SK-N-SH (cell line): ENCODE results near the gene CPEB3. TPM values are rescaled to one million over a fixed set of nuclear protein-coding genes. Genes with fewer than 3 reads are reported as not detected.
"Not testable (repeated sequence)": the region's sequence is repeated elsewhere in the genome, so short reads cannot be mapped to it uniquely, and the experiment has no call there.

Experiments
- CTCF ChIA-PET: fragments of 300-600, 350-600 bp; formaldehyde crosslinking; extraction: SDS; loops from one replicate; lab custom pipeline; 2021; lab: Yijun Ruan, JAX
- POLR2A ChIA-PET: fragments of 350-600 bp; sonication (Branson Sonifier 250); formaldehyde crosslinking; extraction: SDS; loops from one replicate; lab custom pipeline; 2020; ENCODE audit warnings: antibody characterized with exemption, inconsistent platforms; lab: Yijun Ruan, JAX
- DNase-seq: peaks from one replicate; pipeline ENCODE4 v3.0.0; 2012
- H2AFZ ChIP-seq: fragments of 200-600 bp; sonication (generic); 2 replicates; pipeline ENCODE4 v1.8.1; 2016; ENCODE audit warnings: antibody characterized with exemption, mild to moderate bottlenecking, low read depth
- H3F3A ChIP-seq: fragments of 200-600 bp; sonication (generic); replicated peaks from 2 replicates; pipeline ENCODE3; 2016; ENCODE audit warnings: antibody characterized with exemption, mild to moderate bottlenecking; ENCODE audit not compliant: insufficient read depth
- H3K27ac ChIP-seq, 2 experiments: fragments of 200-500 bp in 1 of 2; fragments of 200-600 bp in 1 of 2; sonication (Bioruptor generic) in 1 of 2; sonication (generic), shearing (Covaris generic) in 1 of 2; 2 replicates each; pipeline versions ENCODE4 v1.5.1 to v1.6.1; 2014 to 2016; ENCODE audit warnings: low read depth in 2 of 2, inconsistent platforms in 1 of 2, low read length in 1 of 2, mild to moderate bottlenecking in 1 of 2, mixed read lengths in 1 of 2
- H3K27me3 ChIP-seq: fragments of 200-600 bp; sonication (generic), shearing (Covaris generic); 2 replicates; pipeline ENCODE4 v1.6.1; 2016; ENCODE audit warnings: mixed run types; ENCODE audit not compliant: insufficient read depth
- H3K36me3 ChIP-seq, 2 experiments: fragments of 200-500 bp in 1 of 2; fragments of 200-600 bp in 1 of 2; sonication (Bioruptor generic) in 1 of 2; sonication (generic) in 1 of 2; replicated peaks in 1 of 2; 2 replicates each; pipeline versions ENCODE3 to v1.5.1; 2014 to 2016; ENCODE audit warnings: low read length in 1 of 2, mild to moderate bottlenecking in 1 of 2; ENCODE audit not compliant: insufficient read depth in 2 of 2, control insufficient read depth in 1 of 2
- H3K4me1 ChIP-seq, 2 experiments: fragments of 200-500 bp in 1 of 2; fragments of 200-600 bp in 1 of 2; sonication (Bioruptor generic) in 1 of 2; sonication (generic), shearing (Covaris generic) in 1 of 2; 2 replicates each; pipeline versions ENCODE4 v1.5.1 to v1.6.1; 2014 to 2016; ENCODE audit warnings: low read depth in 1 of 2, low read length in 1 of 2, mixed run types in 1 of 2; ENCODE audit not compliant: insufficient read depth in 2 of 2, control insufficient read depth in 1 of 2
- H3K4me2 ChIP-seq: fragments of 200-600 bp; sonication (generic), shearing (Covaris generic); 2 replicates; pipeline ENCODE4 v1.6.1; 2017; ENCODE audit warnings: mixed run types
- H3K4me3 ChIP-seq, 2 experiments: fragments of 200-500 bp in 1 of 2; fragments of 200-600 bp in 1 of 2; sonication (Bioruptor generic) in 1 of 2; sonication (generic), shearing (Covaris generic) in 1 of 2; 2 replicates each; pipeline versions ENCODE4 v1.5.1 to v1.8.1; 2014 to 2016; ENCODE audit warnings: low read depth in 2 of 2, inconsistent platforms in 1 of 2, low read length in 1 of 2, mild to moderate bottlenecking in 1 of 2, mixed read lengths in 1 of 2, moderate library complexity in 1 of 2
- H3K79me2 ChIP-seq: fragments of 200-600 bp; sonication (generic); 2 replicates; pipeline ENCODE4 v1.8.1; 2017; ENCODE audit warnings: mild to moderate bottlenecking; ENCODE audit not compliant: insufficient read depth
- H3K9ac ChIP-seq: fragments of 200-600 bp; sonication (generic); 2 replicates; pipeline ENCODE4 v1.6.1; 2017; ENCODE audit warnings: mixed run types
- H3K9me2 ChIP-seq: fragments of 200-600 bp; sonication (generic); 2 replicates; pipeline ENCODE4 v1.6.1; 2017; ENCODE audit warnings: mixed run types
- H3K9me3 ChIP-seq: fragments of 200-600 bp; sonication (generic); 2 replicates; pipeline ENCODE4 v1.6.1; 2017; ENCODE audit warnings: mixed run types, mild to moderate bottlenecking, moderate library complexity
- H4K20me1 ChIP-seq: fragments of 200-600 bp; sonication (generic); 2 replicates; pipeline ENCODE4 v1.6.1; 2017; ENCODE audit warnings: mild to moderate bottlenecking, mixed run types; ENCODE audit not compliant: insufficient read depth
- FOSL2 ChIP-seq: IDR thresholded peaks from 2 replicates; pipeline ENCODE4 v1.4.0; 2012; ENCODE audit warnings: low read depth, mild to moderate bottlenecking, moderate library complexity, borderline replicate concordance
- FOXM1 ChIP-seq: IDR thresholded peaks from 2 replicates; pipeline ENCODE4 v1.4.0; 2012; ENCODE audit warnings: low read depth, mild to moderate bottlenecking
- GABPA ChIP-seq: IDR thresholded peaks from 2 replicates; pipeline ENCODE4 v1.4.0; 2012; ENCODE audit warnings: low read depth, mild to moderate bottlenecking
- MEF2A ChIP-seq: IDR thresholded peaks from 2 replicates; pipeline ENCODE4 v1.4.0; 2012; ENCODE audit warnings: low read depth, borderline replicate concordance
- NFIC ChIP-seq: IDR thresholded peaks from 2 replicates; pipeline ENCODE4 v1.4.0; 2012; ENCODE audit warnings: borderline replicate concordance
- RAD21 ChIP-seq: IDR thresholded peaks from 2 replicates; pipeline ENCODE4 v1.6.1; 2012; ENCODE audit warnings: mild to moderate bottlenecking, low read length
- RXRA ChIP-seq: IDR thresholded peaks from 2 replicates; pipeline ENCODE4 v1.4.0; 2012; ENCODE audit warnings: low read depth, mild to moderate bottlenecking, borderline replicate concordance
- SIN3A ChIP-seq: IDR thresholded peaks from 2 replicates; pipeline ENCODE4 v1.6.1; 2012; ENCODE audit warnings: low read depth, mild to moderate bottlenecking, low read length, moderate library complexity, borderline replicate concordance
- SMC3 ChIP-seq: IDR thresholded peaks from 2 replicates; pipeline ENCODE4 v1.6.1; 2012; ENCODE audit warnings: low read depth, low read length, improper control_type of control experiment
- TAF1 ChIP-seq: IDR thresholded peaks from 2 replicates; pipeline ENCODE4 v1.6.1; 2012; ENCODE audit warnings: low read depth, mild to moderate bottlenecking, low read length, moderate library complexity, borderline replicate concordance
- TEAD4 ChIP-seq: IDR thresholded peaks from 2 replicates; pipeline ENCODE4 v1.4.0; 2012; ENCODE audit warnings: mild to moderate bottlenecking, borderline replicate concordance; ENCODE audit not compliant: insufficient read depth
- WGBS: methylation state at CpG from one replicate; pipeline ENCODE4 v1.1.6; 2017; ENCODE audit warnings: low lambda C conversion rate; 5-methylcytosine and 5-hydroxymethylcytosine counted together
- polyA plus RNA-seq, 3 experiments: library from polyadenylated mRNA; depleted of rRNA; stranded (reverse); fragments of >200 nt; gene quantifications; 2 replicates each; pipeline ENCODE4 v1.2.3, GENCODE V29; 2012
- TF ChIP-seq, protein P1 (sequence below): IDR thresholded peaks from 2 replicates; pipeline ENCODE4 v1.4.0; 2012; ENCODE audit warnings: low read depth, borderline replicate concordance
- TF ChIP-seq, protein P2 (sequence below): fragments of 200-600 bp; sonication (generic); IDR thresholded peaks from 2 replicates; pipeline ENCODE4 v1.6.1; 2017; ENCODE audit warnings: antibody characterized with exemption, mild to moderate bottlenecking, moderate library complexity
- TF ChIP-seq, protein P3 (sequence below): fragments of 150-350 bp; IDR thresholded peaks from 2 replicates; pipeline ENCODE4 v1.6.1; 2017; ENCODE audit warnings: antibody characterized with exemption, low read length, low read depth, borderline replicate concordance
- TF ChIP-seq, protein P4 (sequence below): IDR thresholded peaks from 2 replicates; pipeline ENCODE4; 2012
- TF ChIP-seq, protein P5 (sequence below): IDR thresholded peaks from 2 replicates; pipeline ENCODE4 v1.4.0; 2012; ENCODE audit warnings: low read depth

CPEB3 gene
- polyA plus RNA-seq, 1 of the 3 experiments (the other 2 are of a cell fraction): 0.36 TPM

DNA sequence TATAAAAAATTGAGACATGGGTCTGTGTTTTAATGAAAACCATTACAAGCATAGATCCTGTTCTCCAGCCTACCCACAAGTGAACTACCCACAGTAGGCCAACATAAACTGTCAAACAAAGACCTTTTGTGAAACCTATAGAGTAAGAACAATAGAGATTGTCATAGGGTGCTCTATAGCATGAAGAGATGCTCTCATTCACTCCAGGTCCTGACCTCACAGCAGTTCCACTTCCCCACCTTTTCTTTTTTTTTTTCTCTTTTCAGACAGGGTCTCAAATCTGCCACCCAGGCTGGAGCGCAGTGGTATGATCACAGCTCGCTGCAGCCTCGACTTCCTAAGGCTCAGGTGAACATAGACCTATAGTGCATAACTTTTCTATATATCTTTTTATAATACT lies 72.3 kb downstream of the CPEB3 start:
- Histone ChIP-seq H3K79me2 (no peaks in the 10 kb centered on the region), H3K36me3 (peaks cover 0 to 5% of the 10 kb centered on the region in 2 experiments), H3K9me2 (no peaks in the 10 kb centered on the region), H3K4me1 (no peaks in the 10 kb centered on the region), H4K20me1 (no peaks in the 10 kb centered on the region), H3K9me3 (no peaks in the 10 kb centered on the region), H3K4me3 (no peak overlapping the region), H3K27ac (no peak overlapping the region), H3K27me3 (no peaks in the 10 kb centered on the region), H3K4me2 (no peak overlapping the region), H2AFZ (no peak overlapping the region), H3F3A (peaks cover 7% of the 10 kb centered on the region), H3K9ac (no peak overlapping the region)
- TF ChIP-seq RAD21 (no peak), MEF2A (no peak), RXRA (no peak), NFIC (no peak), TEAD4 (no peak), GABPA (no peak), SIN3A (no peak), FOSL2 (no peak), TAF1 (no peak), SMC3 (no peak), FOXM1 (no peak)
- TF ChIP-seq, protein P1, sequence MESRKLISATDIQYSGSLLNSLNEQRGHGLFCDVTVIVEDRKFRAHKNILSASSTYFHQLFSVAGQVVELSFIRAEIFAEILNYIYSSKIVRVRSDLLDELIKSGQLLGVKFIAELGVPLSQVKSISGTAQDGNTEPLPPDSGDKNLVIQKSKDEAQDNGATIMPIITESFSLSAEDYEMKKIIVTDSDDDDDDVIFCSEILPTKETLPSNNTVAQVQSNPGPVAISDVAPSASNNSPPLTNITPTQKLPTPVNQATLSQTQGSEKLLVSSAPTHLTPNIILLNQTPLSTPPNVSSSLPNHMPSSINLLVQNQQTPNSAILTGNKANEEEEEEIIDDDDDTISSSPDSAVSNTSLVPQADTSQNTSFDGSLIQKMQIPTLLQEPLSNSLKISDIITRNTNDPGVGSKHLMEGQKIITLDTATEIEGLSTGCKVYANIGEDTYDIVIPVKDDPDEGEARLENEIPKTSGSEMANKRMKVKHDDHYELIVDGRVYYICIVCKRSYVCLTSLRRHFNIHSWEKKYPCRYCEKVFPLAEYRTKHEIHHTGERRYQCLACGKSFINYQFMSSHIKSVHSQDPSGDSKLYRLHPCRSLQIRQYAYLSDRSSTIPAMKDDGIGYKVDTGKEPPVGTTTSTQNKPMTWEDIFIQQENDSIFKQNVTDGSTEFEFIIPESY: no peak
- TF ChIP-seq, protein P2, sequence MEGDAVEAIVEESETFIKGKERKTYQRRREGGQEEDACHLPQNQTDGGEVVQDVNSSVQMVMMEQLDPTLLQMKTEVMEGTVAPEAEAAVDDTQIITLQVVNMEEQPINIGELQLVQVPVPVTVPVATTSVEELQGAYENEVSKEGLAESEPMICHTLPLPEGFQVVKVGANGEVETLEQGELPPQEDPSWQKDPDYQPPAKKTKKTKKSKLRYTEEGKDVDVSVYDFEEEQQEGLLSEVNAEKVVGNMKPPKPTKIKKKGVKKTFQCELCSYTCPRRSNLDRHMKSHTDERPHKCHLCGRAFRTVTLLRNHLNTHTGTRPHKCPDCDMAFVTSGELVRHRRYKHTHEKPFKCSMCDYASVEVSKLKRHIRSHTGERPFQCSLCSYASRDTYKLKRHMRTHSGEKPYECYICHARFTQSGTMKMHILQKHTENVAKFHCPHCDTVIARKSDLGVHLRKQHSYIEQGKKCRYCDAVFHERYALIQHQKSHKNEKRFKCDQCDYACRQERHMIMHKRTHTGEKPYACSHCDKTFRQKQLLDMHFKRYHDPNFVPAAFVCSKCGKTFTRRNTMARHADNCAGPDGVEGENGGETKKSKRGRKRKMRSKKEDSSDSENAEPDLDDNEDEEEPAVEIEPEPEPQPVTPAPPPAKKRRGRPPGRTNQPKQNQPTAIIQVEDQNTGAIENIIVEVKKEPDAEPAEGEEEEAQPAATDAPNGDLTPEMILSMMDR: no peak
- TF ChIP-seq, protein P3, sequence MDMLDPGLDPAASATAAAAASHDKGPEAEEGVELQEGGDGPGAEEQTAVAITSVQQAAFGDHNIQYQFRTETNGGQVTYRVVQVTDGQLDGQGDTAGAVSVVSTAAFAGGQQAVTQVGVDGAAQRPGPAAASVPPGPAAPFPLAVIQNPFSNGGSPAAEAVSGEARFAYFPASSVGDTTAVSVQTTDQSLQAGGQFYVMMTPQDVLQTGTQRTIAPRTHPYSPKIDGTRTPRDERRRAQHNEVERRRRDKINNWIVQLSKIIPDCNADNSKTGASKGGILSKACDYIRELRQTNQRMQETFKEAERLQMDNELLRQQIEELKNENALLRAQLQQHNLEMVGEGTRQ: no peak
- TF ChIP-seq, protein P4, sequence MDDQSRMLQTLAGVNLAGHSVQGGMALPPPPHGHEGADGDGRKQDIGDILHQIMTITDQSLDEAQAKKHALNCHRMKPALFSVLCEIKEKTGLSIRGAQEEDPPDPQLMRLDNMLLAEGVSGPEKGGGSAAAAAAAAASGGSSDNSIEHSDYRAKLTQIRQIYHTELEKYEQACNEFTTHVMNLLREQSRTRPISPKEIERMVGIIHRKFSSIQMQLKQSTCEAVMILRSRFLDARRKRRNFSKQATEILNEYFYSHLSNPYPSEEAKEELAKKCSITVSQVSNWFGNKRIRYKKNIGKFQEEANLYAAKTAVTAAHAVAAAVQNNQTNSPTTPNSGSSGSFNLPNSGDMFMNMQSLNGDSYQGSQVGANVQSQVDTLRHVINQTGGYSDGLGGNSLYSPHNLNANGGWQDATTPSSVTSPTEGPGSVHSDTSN: no peak
- TF ChIP-seq, protein P5, sequence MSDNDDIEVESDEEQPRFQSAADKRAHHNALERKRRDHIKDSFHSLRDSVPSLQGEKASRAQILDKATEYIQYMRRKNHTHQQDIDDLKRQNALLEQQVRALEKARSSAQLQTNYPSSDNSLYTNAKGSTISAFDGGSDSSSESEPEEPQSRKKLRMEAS: no peak
- no peak for DNase-seq
- WGBS: 95% methylated on average over 3 of the region's 3 CpGs
- POLR2A ChIA-PET: no interaction called here
- CTCF ChIA-PET: interaction anchor here (2.0 kb wide), 1 partner anchor 12 kb away, joined by 4 read pairs; no protein-coding TSS in a partner anchor

DNA sequence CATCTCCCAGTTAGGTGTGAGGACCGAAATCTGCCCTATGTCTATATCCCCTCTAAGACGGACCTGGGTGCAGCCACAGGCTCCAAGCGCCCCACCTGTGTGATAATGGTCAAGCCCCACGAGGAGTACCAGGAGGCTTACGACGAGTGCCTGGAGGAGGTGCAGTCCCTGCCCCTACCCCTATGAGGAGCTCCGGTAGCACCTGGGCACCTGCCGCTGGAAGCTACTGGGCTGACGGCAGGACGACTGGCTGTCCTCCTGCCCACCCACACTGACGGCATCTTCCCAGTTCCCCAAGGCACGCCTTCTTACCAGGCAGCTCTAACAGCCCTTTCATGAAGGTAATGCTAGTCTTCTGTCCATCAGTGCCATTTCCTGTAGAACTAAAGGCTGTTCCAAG lies 74.3 kb downstream of the CPEB3 start:
- H3K36me3 ChIP-seq, POLR2A ChIA-PET: not testable (repeated sequence)
- CTCF ChIA-PET: interaction anchor here (1.1 kb wide), 1 partner anchor 121 kb away, joined by 3 read pairs; no protein-coding TSS in a partner anchor

DNA sequence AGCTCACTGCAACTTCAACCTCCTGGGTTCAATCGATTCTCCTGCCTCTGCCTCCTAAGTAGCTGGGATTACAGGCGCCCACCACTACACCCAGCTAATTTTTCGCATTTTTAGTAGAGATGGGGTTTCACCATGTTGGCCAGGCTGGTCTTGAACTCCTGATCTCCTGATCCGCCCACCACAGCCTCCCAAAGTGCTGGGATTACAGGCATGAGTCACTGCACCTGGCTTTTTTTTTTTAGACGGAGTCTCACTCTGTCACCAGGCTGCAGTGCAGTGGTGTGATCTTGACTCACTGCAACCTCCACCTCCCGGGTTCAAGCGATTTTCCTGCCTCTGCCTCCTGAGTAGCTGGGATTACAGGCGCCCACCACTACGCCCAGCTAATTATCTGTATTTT lies 75.7 kb downstream of the CPEB3 start:
- H3K27me3 ChIP-seq, H3K9ac ChIP-seq, H3K4me3 ChIP-seq, POLR2A ChIA-PET, H4K20me1 ChIP-seq, H3K4me1 ChIP-seq, H2AFZ ChIP-seq, H3K36me3 ChIP-seq, H3K79me2 ChIP-seq, H3K27ac ChIP-seq, DNase-seq, H3K9me3 ChIP-seq, CTCF ChIA-PET, H3K4me2 ChIP-seq, H3K9me2 ChIP-seq: not testable (repeated sequence)
- 90% methylated on average over 9 of the region's 9 CpGs for WGBS
- peaks cover 15% of the 10 kb centered on the region for H3F3A ChIP-seq

More for the DNA sequence above, 74.3 kb downstream of the CPEB3 start:
- not testable (repeated sequence) for H3K27ac ChIP-seq, H4K20me1 ChIP-seq, DNase-seq, H3K4me2 ChIP-seq, H3K9me2 ChIP-seq, H3K4me1 ChIP-seq, H3K9ac ChIP-seq, H3F3A ChIP-seq, H3K4me3 ChIP-seq, H3K79me2 ChIP-seq, H3K9me3 ChIP-seq, H2AFZ ChIP-seq, H3K27me3 ChIP-seq
- 96% methylated on average over 9 of the region's 12 CpGs for WGBS
